ENCODE data around the gene NUMA1.

Gene NUMA1

GRCh38 chr11:72005347-72006260 lies 74.7 kb downstream of the NUMA1 start:
- H3K27ac ChIP-seq (ENCODE audit: low read depth, low read length), result no peak overlapping the region
- H3K4me3 ChIP-seq (ENCODE audit: low read depth, low read length), result no peak overlapping the region
- H3K4me1 ChIP-seq (ENCODE audit: control insufficient read depth, insufficient read depth, low read length), result no peaks in the 10 kb centered on the region
- H3K36me3 ChIP-seq (ENCODE audit: control insufficient read depth, insufficient read depth, low read length), result peaks cover 91% of the 10 kb centered on the region
- H3K9me3 ChIP-seq (ENCODE audit: control insufficient read depth, insufficient read depth, low read length), result no peaks in the 10 kb centered on the region
- H3K9ac ChIP-seq (ENCODE audit: low read depth, low read length), result no peak overlapping the region
- H3K27me3 ChIP-seq (ENCODE audit: control insufficient read depth, insufficient read depth, low read length), result no peaks in the 10 kb centered on the region

GRCh38 chr11:72004515-72005346 lies 75.6 kb downstream of the NUMA1 start:
- no peak overlapping the region for H3K27ac ChIP-seq (ENCODE audit: low read depth, low read length)
- H3K9me3 ChIP-seq (ENCODE audit: control insufficient read depth, insufficient read depth, low read length), result no peaks in the 10 kb centered on the region
- H3K27me3 ChIP-seq (ENCODE audit: control insufficient read depth, insufficient read depth, low read length), result no peaks in the 10 kb centered on the region
- no peak overlapping the region for H3K4me3 ChIP-seq (ENCODE audit: low read depth, low read length)
- H3K9ac ChIP-seq (ENCODE audit: low read depth, low read length), result no peak overlapping the region
- peaks cover 86% of the 10 kb centered on the region for H3K36me3 ChIP-seq (ENCODE audit: control insufficient read depth, insufficient read depth, low read length)
- H3K4me1 ChIP-seq (ENCODE audit: control insufficient read depth, insufficient read depth, low read length), result no peaks in the 10 kb centered on the region

GRCh38 chr11:72003776-72004171 lies 76.6 kb downstream of the NUMA1 start:
- no peaks in the 10 kb centered on the region for H3K4me1 ChIP-seq (ENCODE audit: control insufficient read depth, insufficient read depth, low read length)
- no peaks in the 10 kb centered on the region for H3K27me3 ChIP-seq (ENCODE audit: control insufficient read depth, insufficient read depth, low read length)
- H3K9me3 ChIP-seq (ENCODE audit: control insufficient read depth, insufficient read depth, low read length), result no peaks in the 10 kb centered on the region
- H3K36me3 ChIP-seq (ENCODE audit: control insufficient read depth, insufficient read depth, low read length), result peaks cover 81% of the 10 kb centered on the region
- no peak overlapping the region for H3K9ac ChIP-seq (ENCODE audit: low read depth, low read length)
- no peak overlapping the region for H3K27ac ChIP-seq (ENCODE audit: low read depth, low read length)
- H3K4me3 ChIP-seq (ENCODE audit: low read depth, low read length), result no peak overlapping the region

GRCh38 chr11:72002841-72003775 lies 77.2 kb downstream of the NUMA1 start:
- Histone ChIP-seq H3K36me3 (ENCODE audit: control insufficient read depth, insufficient read depth, low read length) (peaks cover 74% of the 10 kb centered on the region), H3K9ac (ENCODE audit: low read depth, low read length) (no peak overlapping the region), H3K27me3 (ENCODE audit: control insufficient read depth, insufficient read depth, low read length) (no peaks in the 10 kb centered on the region), H3K4me1 (ENCODE audit: control insufficient read depth, insufficient read depth, low read length) (no peaks in the 10 kb centered on the region), H3K27ac (ENCODE audit: low read depth, low read length) (no peak overlapping the region), H3K4me3 (ENCODE audit: low read depth, low read length) (no peak overlapping the region), H3K9me3 (ENCODE audit: control insufficient read depth, insufficient read depth, low read length) (no peaks in the 10 kb centered on the region)

GRCh38 chr11:72001834-72002591 lies 78.3 kb downstream of the NUMA1 start:
- H3K4me3 ChIP-seq (ENCODE audit: low read depth, low read length), result no peak overlapping the region
- no peaks in the 10 kb centered on the region for H3K9me3 ChIP-seq (ENCODE audit: control insufficient read depth, insufficient read depth, low read length)
- H3K27me3 ChIP-seq (ENCODE audit: control insufficient read depth, insufficient read depth, low read length), result no peaks in the 10 kb centered on the region
- H3K4me1 ChIP-seq (ENCODE audit: control insufficient read depth, insufficient read depth, low read length), result no peaks in the 10 kb centered on the region
- H3K9ac ChIP-seq (ENCODE audit: low read depth, low read length), result no peak overlapping the region
- H3K27ac ChIP-seq (ENCODE audit: low read depth, low read length), result no peak overlapping the region
- H3K36me3 ChIP-seq (ENCODE audit: control insufficient read depth, insufficient read depth, low read length), result peaks cover 63% of the 10 kb centered on the region

GRCh38 chr11:72001285-72001684 lies 79.1 kb downstream of the NUMA1 start:
- H3K27me3 ChIP-seq (ENCODE audit: control insufficient read depth, insufficient read depth, low read length), result no peaks in the 10 kb centered on the region
- H3K36me3 ChIP-seq (ENCODE audit: control insufficient read depth, insufficient read depth, low read length), result peaks cover 57% of the 10 kb centered on the region
- H3K9me3 ChIP-seq (ENCODE audit: control insufficient read depth, insufficient read depth, low read length), result no peaks in the 10 kb centered on the region
- H3K4me1 ChIP-seq (ENCODE audit: control insufficient read depth, insufficient read depth, low read length), result no peaks in the 10 kb centered on the region
- no peak overlapping the region for H3K9ac ChIP-seq (ENCODE audit: low read depth, low read length)
- H3K27ac ChIP-seq (ENCODE audit: low read depth, low read length), result no peak overlapping the region
- no peak overlapping the region for H3K4me3 ChIP-seq (ENCODE audit: low read depth, low read length)

GRCh38 chr11:72000202-72000867 lies 80.0 kb downstream of the NUMA1 start:
- no peaks in the 10 kb centered on the region for H3K4me1 ChIP-seq (ENCODE audit: control insufficient read depth, insufficient read depth, low read length)
- no peak overlapping the region for H3K9ac ChIP-seq (ENCODE audit: low read depth, low read length)
- peaks cover 55% of the 10 kb centered on the region for H3K36me3 ChIP-seq (ENCODE audit: control insufficient read depth, insufficient read depth, low read length)

GRCh38 chr11:71999798-72000197 lies 80.5 kb downstream of the NUMA1 start:
- no peak overlapping the region for H3K4me3 ChIP-seq (ENCODE audit: low read depth, low read length)

More at GRCh38 chr11:72000202-72000867, 80.0 kb downstream of the NUMA1 start:
- no peaks in the 10 kb centered on the region for H3K27me3 ChIP-seq (ENCODE audit: control insufficient read depth, insufficient read depth, low read length)
- no peak overlapping the region for H3K27ac ChIP-seq (ENCODE audit: low read depth, low read length)
- no peak overlapping the region for H3K4me3 ChIP-seq (ENCODE audit: low read depth, low read length)
- H3K9me3 ChIP-seq (ENCODE audit: control insufficient read depth, insufficient read depth, low read length), result no peaks in the 10 kb centered on the region

GRCh38 chr11:71999362-71999761 lies 81.0 kb downstream of the NUMA1 start:
- H3K36me3 ChIP-seq (ENCODE audit: control insufficient read depth, insufficient read depth, low read length), result peaks cover 45% of the 10 kb centered on the region
- H3K4me1 ChIP-seq (ENCODE audit: control insufficient read depth, insufficient read depth, low read length), result no peaks in the 10 kb centered on the region
- H3K27me3 ChIP-seq (ENCODE audit: control insufficient read depth, insufficient read depth, low read length), result no peaks in the 10 kb centered on the region
- H3K9me3 ChIP-seq (ENCODE audit: control insufficient read depth, insufficient read depth, low read length), result no peaks in the 10 kb centered on the region
- no peak overlapping the region for H3K9ac ChIP-seq (ENCODE audit: low read depth, low read length)
- H3K4me3 ChIP-seq (ENCODE audit: low read depth, low read length), result no peak overlapping the region
- H3K27ac ChIP-seq (ENCODE audit: low read depth, low read length), result no peak overlapping the region

More at GRCh38 chr11:71999798-72000197, 80.5 kb downstream of the NUMA1 start:
- no peaks in the 10 kb centered on the region for H3K4me1 ChIP-seq (ENCODE audit: control insufficient read depth, insufficient read depth, low read length)
- no peaks in the 10 kb centered on the region for H3K9me3 ChIP-seq (ENCODE audit: control insufficient read depth, insufficient read depth, low read length)
- H3K27me3 ChIP-seq (ENCODE audit: control insufficient read depth, insufficient read depth, low read length), result no peaks in the 10 kb centered on the region
- peaks cover 50% of the 10 kb centered on the region for H3K36me3 ChIP-seq (ENCODE audit: control insufficient read depth, insufficient read depth, low read length)
- no peak overlapping the region for H3K9ac ChIP-seq (ENCODE audit: low read depth, low read length)
- H3K27ac ChIP-seq (ENCODE audit: low read depth, low read length), result no peak overlapping the region

All from HUES48 (cell line).